ENCODE results near the gene ZNF524. TPM values are rescaled to one million over a fixed set of nuclear protein-coding genes. Genes with fewer than 3 reads are reported as not detected.
A peak's percentile ranks its signal among the peaks of the same experiment; 100 is the strongest.

Gene ZNF524
- total RNA-seq, 3 donors from 2014 or later (not counting 1 experiment from before 2014, with no cell fraction given): 9.2 to 12.6 (median 12.5) TPM

- TF ChIP-seq, protein P1, sequence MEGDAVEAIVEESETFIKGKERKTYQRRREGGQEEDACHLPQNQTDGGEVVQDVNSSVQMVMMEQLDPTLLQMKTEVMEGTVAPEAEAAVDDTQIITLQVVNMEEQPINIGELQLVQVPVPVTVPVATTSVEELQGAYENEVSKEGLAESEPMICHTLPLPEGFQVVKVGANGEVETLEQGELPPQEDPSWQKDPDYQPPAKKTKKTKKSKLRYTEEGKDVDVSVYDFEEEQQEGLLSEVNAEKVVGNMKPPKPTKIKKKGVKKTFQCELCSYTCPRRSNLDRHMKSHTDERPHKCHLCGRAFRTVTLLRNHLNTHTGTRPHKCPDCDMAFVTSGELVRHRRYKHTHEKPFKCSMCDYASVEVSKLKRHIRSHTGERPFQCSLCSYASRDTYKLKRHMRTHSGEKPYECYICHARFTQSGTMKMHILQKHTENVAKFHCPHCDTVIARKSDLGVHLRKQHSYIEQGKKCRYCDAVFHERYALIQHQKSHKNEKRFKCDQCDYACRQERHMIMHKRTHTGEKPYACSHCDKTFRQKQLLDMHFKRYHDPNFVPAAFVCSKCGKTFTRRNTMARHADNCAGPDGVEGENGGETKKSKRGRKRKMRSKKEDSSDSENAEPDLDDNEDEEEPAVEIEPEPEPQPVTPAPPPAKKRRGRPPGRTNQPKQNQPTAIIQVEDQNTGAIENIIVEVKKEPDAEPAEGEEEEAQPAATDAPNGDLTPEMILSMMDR (IDR thresholded peaks at IDR 0.05): no peak
- ATAC-seq (no peak), DNase-seq (no peak)
- Histone ChIP-seq H3K36me3 (ENCODE audit: control insufficient read depth, insufficient read depth, low read length) (no peaks in the 10 kb centered on the region), H3K27ac (ENCODE audit: low read length) (no peak overlapping the region), H3K27me3 (ENCODE audit: control insufficient read depth, insufficient read depth, low read length) (no peaks in the 10 kb centered on the region), H3K4me3 (ENCODE audit: low read length) (no peak overlapping the region), H3K9me3 (ENCODE audit: control insufficient read depth, insufficient read depth, low read length) (no peaks in the 10 kb centered on the region), H3K4me1 (ENCODE audit: control insufficient read depth, insufficient read depth, low read length) (peaks cover 41% of the 10 kb centered on the region)
- intact Hi-C loops (cut with micrococcal nuclease): no loop called here
- no peaks in the 10 kb centered on the region for H3K36me3 Mint-ChIP-seq
- WGBS (ENCODE audit: insufficient coverage): 90% methylated on average over 22 of the region's 22 CpGs
- no peaks in the 10 kb centered on the region for H3K9me3 Mint-ChIP-seq
- H3K27me3 Mint-ChIP-seq (ENCODE audit: low read depth in 2 of 2): no peaks in the 10 kb centered on the region
- H3K4me3 Mint-ChIP-seq: peak overlapping the region; percentile 71
- H3K27ac Mint-ChIP-seq: peak overlapping the region; percentile 29 to 95
- H3K4me1 Mint-ChIP-seq: peaks cover 50 to 67% of the 10 kb centered on the region in 2 donors
Observed at GRCh38 chr19:55603581-55604292, 3.6 kb downstream of the ZNF524 start.

DNA sequence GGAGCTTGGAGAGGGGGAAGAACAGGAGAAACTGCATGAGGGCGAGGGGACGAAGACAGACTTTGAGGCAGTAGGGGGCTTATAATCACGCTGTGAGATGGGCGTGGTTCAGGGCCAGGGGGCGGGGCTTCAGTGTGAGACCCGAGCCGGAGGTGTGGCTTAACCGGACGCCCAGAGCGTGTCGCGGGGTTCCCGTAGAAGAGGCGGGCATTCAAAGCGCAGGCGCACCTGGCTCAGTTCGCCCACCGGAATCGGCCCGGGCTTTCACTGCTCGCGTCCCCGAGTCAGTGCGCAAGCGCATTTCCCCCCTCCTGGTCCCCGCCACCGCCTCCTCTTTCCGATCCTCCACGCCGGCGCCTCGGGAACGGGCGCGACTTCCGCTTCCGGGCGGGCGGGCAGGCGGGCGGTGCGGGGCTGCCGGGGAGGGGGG lies 5.1 kb downstream of the ZNF524 start:
- Mint-ChIP-seq H3K27ac (peak overlapping the region; percentile 93 to 95), H3K36me3 (no peaks in the 10 kb centered on the region), H3K9me3 (no peaks in the 10 kb centered on the region), H3K4me3 (peak overlapping the region; percentile 88), H3K27me3 (ENCODE audit: low read depth in 2 of 2) (no peaks in the 10 kb centered on the region), H3K4me1 (peaks cover 56 to 70% of the 10 kb centered on the region in 2 donors)
- Histone ChIP-seq H3K27me3 (ENCODE audit: control insufficient read depth, insufficient read depth, low read length) (no peaks in the 10 kb centered on the region), H3K27ac (ENCODE audit: low read length) (peak overlapping the region; percentile 71), H3K36me3 (ENCODE audit: control insufficient read depth, insufficient read depth, low read length) (no peaks in the 10 kb centered on the region), H3K4me1 (ENCODE audit: control insufficient read depth, insufficient read depth, low read length) (peaks cover 36% of the 10 kb centered on the region), H3K9me3 (ENCODE audit: control insufficient read depth, insufficient read depth, low read length) (no peaks in the 10 kb centered on the region), H3K4me3 (ENCODE audit: low read length) (peak overlapping the region; percentile 52)
- TF ChIP-seq, protein P1 (IDR thresholded peaks at IDR 0.05): no peak
- under 1% methylated on average over 39 of the region's 43 CpGs for WGBS (ENCODE audit: insufficient coverage)
- DNase-seq: peak; percentile 93 to 99
- ATAC-seq: peak; percentile 77 to 88 (median 81)
- intact Hi-C loops (cut with micrococcal nuclease): loop anchor here (5.0 kb wide), 1 partner anchor 37 kb away; the partner anchor contains the start of genes ZNF580 and ZNF581

- intact Hi-C loops (cut with micrococcal nuclease): loop anchor here (1.0 to 5.0 kb wide), 2 partner anchors 36 to 89 kb away; partner anchors contain the start of genes ZNF580 and ZNF581
- peaks cover 32% of the 10 kb centered on the region for H3K4me1 ChIP-seq (ENCODE audit: control insufficient read depth, insufficient read depth, low read length)
- no peaks in the 10 kb centered on the region for H3K27me3 Mint-ChIP-seq (ENCODE audit: low read depth in 2 of 2)
Observed at GRCh38 chr19:55605637-55606470, 5.8 kb downstream of the ZNF524 start, which contains the start of gene ZNF865. Gene ZNF865 (plus strand): TSS chr19:55605647. CDS start chr19:55613619, 7,972 bp downstream.

More at GRCh38 chr19:55605637-55606470, 5.8 kb downstream of the ZNF524 start, which contains the start of gene ZNF865:
- DNase-seq (peak; percentile 58 to 88), ATAC-seq (peak; percentile 41 to 52 (median 43))
- peak within 1 kb of the TSS; percentile 66 for H3K4me3 ChIP-seq (ENCODE audit: low read length)
- TF ChIP-seq, protein P1 (IDR thresholded peaks at IDR 0.05): peak; percentile 61
- peaks cover under 1% of the 10 kb centered on the region for H3K36me3 ChIP-seq (ENCODE audit: control insufficient read depth, insufficient read depth, low read length)
- H3K4me3 Mint-ChIP-seq: peak within 1 kb of the TSS; percentile 94
- whole genome bisulfite sequencing (ENCODE audit: insufficient coverage): under 1% methylated on average over 44 of the region's 44 CpGs
- no peaks in the 10 kb centered on the region for H3K36me3 Mint-ChIP-seq
- no peaks in the 10 kb centered on the region for H3K9me3 Mint-ChIP-seq
- peak within 1 kb of the TSS; percentile 88 for H3K27ac ChIP-seq (ENCODE audit: low read length)
- H3K27me3 ChIP-seq (ENCODE audit: control insufficient read depth, insufficient read depth, low read length): no peaks in the 10 kb centered on the region
- no peaks in the 10 kb centered on the region for H3K9me3 ChIP-seq (ENCODE audit: control insufficient read depth, insufficient read depth, low read length)
- H3K27ac Mint-ChIP-seq: peak within 1 kb of the TSS; percentile 93 to 95
- peaks cover 61 to 73% of the 10 kb centered on the region in 2 donors for H3K4me1 Mint-ChIP-seq
